Hepatocyte (in vitro differentiated cells): ENCODE measurements around the gene KLHL21.

Experiments
- EZH2 ChIP-seq: fragments of 200-600 bp; sonication (generic); IDR thresholded peaks from 2 replicates; pipeline ENCODE4 v1.6.1; 2016; ENCODE audit warnings: antibody characterized with exemption, mild to moderate bottlenecking, borderline replicate concordance
- EZH2phosphoT487 ChIP-seq: fragments of 200-600 bp; sonication (generic); IDR thresholded peaks from one replicate; pipeline ENCODE4 v1.6.1; 2018; ENCODE audit warnings: antibody characterized with exemption, mild to moderate bottlenecking, low read depth, moderate library complexity; ENCODE audit not compliant: unreplicated experiment, severe bottlenecking
- TF ChIP-seq, protein P1 (sequence below): fragments of 200-600 bp; sonication (generic); IDR thresholded peaks from 2 replicates; pipeline ENCODE4 v1.5.1; 2016; ENCODE audit warnings: antibody characterized with exemption, mild to moderate bottlenecking; ENCODE audit not compliant: poor library complexity

GRCh38 chr1:6585081-6585722 is 17.5 kb downstream of the KLHL21 start:
- TF ChIP-seq, protein P1, sequence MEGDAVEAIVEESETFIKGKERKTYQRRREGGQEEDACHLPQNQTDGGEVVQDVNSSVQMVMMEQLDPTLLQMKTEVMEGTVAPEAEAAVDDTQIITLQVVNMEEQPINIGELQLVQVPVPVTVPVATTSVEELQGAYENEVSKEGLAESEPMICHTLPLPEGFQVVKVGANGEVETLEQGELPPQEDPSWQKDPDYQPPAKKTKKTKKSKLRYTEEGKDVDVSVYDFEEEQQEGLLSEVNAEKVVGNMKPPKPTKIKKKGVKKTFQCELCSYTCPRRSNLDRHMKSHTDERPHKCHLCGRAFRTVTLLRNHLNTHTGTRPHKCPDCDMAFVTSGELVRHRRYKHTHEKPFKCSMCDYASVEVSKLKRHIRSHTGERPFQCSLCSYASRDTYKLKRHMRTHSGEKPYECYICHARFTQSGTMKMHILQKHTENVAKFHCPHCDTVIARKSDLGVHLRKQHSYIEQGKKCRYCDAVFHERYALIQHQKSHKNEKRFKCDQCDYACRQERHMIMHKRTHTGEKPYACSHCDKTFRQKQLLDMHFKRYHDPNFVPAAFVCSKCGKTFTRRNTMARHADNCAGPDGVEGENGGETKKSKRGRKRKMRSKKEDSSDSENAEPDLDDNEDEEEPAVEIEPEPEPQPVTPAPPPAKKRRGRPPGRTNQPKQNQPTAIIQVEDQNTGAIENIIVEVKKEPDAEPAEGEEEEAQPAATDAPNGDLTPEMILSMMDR = no peak
- TF ChIP-seq EZH2phosphoT487 = no peak
- no peak for TF ChIP-seq EZH2
